A673 (cell line): ENCODE measurements around the gene PHF21B. TPM values are rescaled to one million over a fixed set of nuclear protein-coding genes. Genes with fewer than 3 reads are reported as not detected.

Experiments
- BruUV-seq: library from RNA; stranded (reverse); fragments of 400-500 nt; replicated peaks from 2 replicates; lab custom pipeline; 2021; lab: Mats Ljungman, UMichigan
- CTCF ChIA-PET: fragments of 300-600 bp; sonication (Branson Sonifier 250); formaldehyde crosslinking; loops from one replicate; lab custom pipeline; 2022; ENCODE audit warnings: antibody characterized with exemption; lab: Charles Lee
- POLR2A ChIA-PET: fragments of 300-600 bp; sonication (Branson Sonifier 250); formaldehyde crosslinking; loops from one replicate; lab custom pipeline; 2022; ENCODE audit warnings: antibody characterized with exemption; ENCODE audit not compliant: low non-redundant PET; lab: Charles Lee
- DNase-seq: peaks from one replicate; pipeline ENCODE4 v3.0.0-alpha.2; 2015; ENCODE audit warnings: low spot score
- H3K27ac ChIP-seq: fragments of 200-600 bp; sonication (generic); 2 replicates; pipeline ENCODE4 v1.5.1; 2016; ENCODE audit warnings: mixed run types, low read depth, mild to moderate bottlenecking, mixed read lengths, antibody characterized with exemption, low read length; ENCODE audit not compliant: poor library complexity, severe bottlenecking
- H3K27me3 ChIP-seq: fragments of 200-600 bp; sonication (generic); replicated peaks from 2 replicates; pipeline ENCODE4 v1.6.1; 2017; ENCODE audit warnings: mixed run types, low read depth, mild to moderate bottlenecking, mixed read lengths, antibody characterized with exemption, low read length; ENCODE audit not compliant: insufficient read depth, poor library complexity
- H3K36me3 ChIP-seq: fragments of 200-600 bp; sonication (generic); 2 replicates; pipeline ENCODE4 v1.6.1; 2016; ENCODE audit warnings: mixed run types, mild to moderate bottlenecking, mixed read lengths, antibody characterized with exemption, low read length; ENCODE audit not compliant: insufficient read depth, poor library complexity, severe bottlenecking
- H3K4me1 ChIP-seq: fragments of 200-600 bp; sonication (generic); 2 replicates; pipeline ENCODE4 v1.6.1; 2017; ENCODE audit warnings: mixed run types, mild to moderate bottlenecking, mixed read lengths, antibody characterized with exemption, low read length; ENCODE audit not compliant: insufficient read depth, poor library complexity, severe bottlenecking
- H3K4me3 ChIP-seq: fragments of 200-600 bp; sonication (generic); 2 replicates; pipeline ENCODE4 v1.5.1; 2016; ENCODE audit warnings: low read depth, mixed run types, mild to moderate bottlenecking, mixed read lengths, low read length; ENCODE audit not compliant: poor library complexity, severe bottlenecking
- H3K9me3 ChIP-seq: fragments of 200-600 bp; sonication (generic); 2 replicates; pipeline ENCODE4 v1.6.1; 2016; ENCODE audit warnings: mixed run types, low read depth, mild to moderate bottlenecking, mixed read lengths, antibody characterized with exemption, low read length; ENCODE audit not compliant: poor library complexity, severe bottlenecking
- CTCF ChIP-seq: fragments of 300-800, 200-600 bp; sonication (generic); conservative IDR thresholded peaks from 2 replicates; pipeline ENCODE4 v1.5.1; 2017; ENCODE audit warnings: low read depth, mild to moderate bottlenecking, antibody characterized with exemption, low read length, moderate library complexity, mixed read lengths
- EZH2 ChIP-seq: fragments of 200-600 bp; sonication (generic); IDR thresholded peaks from 2 replicates; pipeline ENCODE4 v1.6.1; 2017; ENCODE audit warnings: borderline replicate concordance, low read depth, mild to moderate bottlenecking, mixed read lengths, antibody characterized with exemption, low read length; ENCODE audit not compliant: poor library complexity, severe bottlenecking
- intact Hi-C: fragments of 100-400 bp; cut with micrococcal nuclease; formaldehyde crosslinking; loops from one replicate; pipeline ENCODE4 v1.10.0; 2022; ENCODE audit not compliant: unreplicated experiment
- total RNA-seq: library from RNA; stranded (reverse); gene quantifications from 2 replicates; pipeline ENCODE4 v1.2.3, GENCODE V29; 2021

The PHF21B gene
- total RNA-seq, 1 experiment from 2014 or later: 13.2 TPM

- peaks cover 15% of the 10 kb centered on the region for H3K4me1 ChIP-seq
- H3K9me3 ChIP-seq: no peaks in the 10 kb centered on the region
- intact Hi-C loops: no loop called here
- DNase-seq: peak; percentile 70
- CTCF ChIA-PET: no interaction called here
- POLR2A ChIA-PET: interaction anchor here (0.6 kb wide), 1 partner anchor 625 kb away, joined by 3 read pairs; no protein-coding TSS in a partner anchor
- H3K4me3 ChIP-seq: no peak overlapping the region
- no peaks in the 10 kb centered on the region for H3K27me3 ChIP-seq
- no TSS peak for BruUV-seq
- H3K27ac ChIP-seq: no peak overlapping the region
- no peaks in the 10 kb centered on the region for H3K36me3 ChIP-seq
- TF ChIP-seq EZH2: no peak
- TF ChIP-seq CTCF: no peak
These were observed 56.7 kb downstream of the PHF21B start for GRCh38 chr22:44952863-44953746.

GRCh38 chr22:44951510-44951816, 58.3 kb downstream of the PHF21B start:
- H3K36me3 ChIP-seq: no peaks in the 10 kb centered on the region
- intact Hi-C loops: no loop called here
- ChIA-PET CTCF (no interaction called here), POLR2A (interaction anchor here (0.6 kb wide), 1 partner anchor 16 kb away, joined by 16 read pairs; no protein-coding TSS in a partner anchor)
- no peaks in the 10 kb centered on the region for H3K27me3 ChIP-seq
- no peak for DNase-seq
- no peak for TF ChIP-seq EZH2
- H3K9me3 ChIP-seq: no peaks in the 10 kb centered on the region
- peaks cover 15% of the 10 kb centered on the region for H3K4me1 ChIP-seq
- no TSS peak for BruUV-seq
- H3K27ac ChIP-seq: no peak overlapping the region
- H3K4me3 ChIP-seq: no peak overlapping the region

DNA sequence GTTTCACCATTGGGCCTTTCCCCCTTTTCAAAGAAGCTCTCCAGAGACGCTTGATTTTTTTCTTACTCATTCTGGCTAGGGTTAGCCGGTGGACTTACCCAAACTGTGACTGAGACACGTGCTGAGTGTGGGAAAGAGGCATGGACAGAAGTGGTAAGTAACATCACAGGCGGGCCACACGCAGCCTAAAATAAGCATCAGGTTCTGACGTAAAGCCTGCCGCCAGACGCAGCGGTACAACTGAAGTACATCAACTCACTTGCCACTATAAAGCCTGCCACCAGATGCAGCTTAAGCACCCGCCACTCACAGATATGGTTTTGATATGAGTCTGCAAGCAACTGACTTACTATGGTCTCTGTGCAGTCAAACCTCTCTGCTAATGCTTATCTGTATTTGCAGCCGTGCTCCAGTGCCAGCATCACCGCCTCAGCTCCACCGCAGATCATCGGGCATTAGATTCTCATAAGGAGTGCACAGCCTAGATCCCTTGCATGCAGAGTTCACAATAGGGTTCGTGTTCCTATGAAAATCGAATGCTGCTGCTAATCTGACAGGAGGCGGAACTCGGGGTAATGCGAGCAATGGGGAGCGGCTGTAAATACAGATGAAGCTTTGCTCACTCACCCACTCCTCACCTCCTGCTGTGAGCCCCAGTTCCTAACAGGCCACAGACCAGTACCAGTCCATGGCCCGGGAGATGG, 58.8 kb downstream of the PHF21B start:
- BruUV-seq: no TSS peak
- Histone ChIP-seq H3K4me3 (no peak overlapping the region), H3K4me1 (peaks cover 15% of the 10 kb centered on the region), H3K36me3 (no peaks in the 10 kb centered on the region), H3K27ac (no peak overlapping the region), H3K9me3 (no peaks in the 10 kb centered on the region), H3K27me3 (no peaks in the 10 kb centered on the region)
- ChIA-PET CTCF (no interaction called here), POLR2A (no interaction called here)
- intact Hi-C loops: no loop called here
- no peak for TF ChIP-seq CTCF
- TF ChIP-seq EZH2: no peak
- DNase-seq: no peak
